ENCODE results near the gene HOXD11. TPM values are rescaled to one million over a fixed set of nuclear protein-coding genes. Genes with fewer than 3 reads are reported as not detected.
A peak's percentile ranks its signal among the peaks of the same experiment; 100 is the strongest.

The HOXD11 gene
- total and polyA plus RNA-seq, 2 experiments from 2014 or later: not detected

DNA sequence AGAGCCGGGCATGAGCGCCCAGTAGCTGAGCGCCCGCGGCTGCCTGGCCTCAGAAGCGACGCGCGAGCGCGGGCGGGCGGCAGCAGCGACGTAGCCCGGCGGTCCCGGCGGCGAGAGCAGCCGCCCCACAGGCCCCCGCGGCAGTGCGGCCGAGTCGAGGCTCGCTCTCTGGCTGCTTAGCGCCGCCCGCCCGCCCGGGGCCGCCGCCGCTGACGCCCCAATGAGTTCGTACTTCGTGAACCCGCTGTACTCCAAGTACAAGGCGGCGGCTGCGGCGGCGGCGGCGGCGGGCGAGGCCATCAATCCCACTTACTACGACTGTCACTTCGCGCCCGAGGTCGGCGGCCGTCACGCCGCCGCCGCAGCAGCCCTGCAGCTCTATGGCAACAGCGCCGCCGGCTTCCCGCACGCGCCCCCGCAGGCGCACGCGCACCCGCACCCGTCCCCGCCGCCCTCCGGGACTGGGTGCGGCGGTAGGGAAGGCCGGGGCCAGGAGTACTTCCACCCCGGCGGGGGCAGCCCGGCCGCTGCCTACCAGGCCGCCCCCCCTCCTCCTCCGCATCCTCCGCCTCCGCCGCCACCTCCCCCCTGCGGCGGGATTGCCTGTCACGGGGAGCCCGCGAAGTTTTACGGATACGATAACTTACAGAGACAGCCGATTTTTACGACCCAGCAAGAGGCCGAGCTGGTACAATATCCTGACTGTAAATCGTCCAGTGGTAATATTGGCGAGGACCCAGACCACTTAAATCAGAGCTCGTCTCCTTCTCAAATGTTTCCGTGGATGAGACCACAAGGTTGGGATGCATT, 23.3 kb downstream of the HOXD11 start (continued):
- peak; percentile 91 for TF ChIP-seq EZH2 (IDR thresholded peaks at IDR 0.05; ENCODE audit: low read depth, unreplicated experiment)

DNA sequence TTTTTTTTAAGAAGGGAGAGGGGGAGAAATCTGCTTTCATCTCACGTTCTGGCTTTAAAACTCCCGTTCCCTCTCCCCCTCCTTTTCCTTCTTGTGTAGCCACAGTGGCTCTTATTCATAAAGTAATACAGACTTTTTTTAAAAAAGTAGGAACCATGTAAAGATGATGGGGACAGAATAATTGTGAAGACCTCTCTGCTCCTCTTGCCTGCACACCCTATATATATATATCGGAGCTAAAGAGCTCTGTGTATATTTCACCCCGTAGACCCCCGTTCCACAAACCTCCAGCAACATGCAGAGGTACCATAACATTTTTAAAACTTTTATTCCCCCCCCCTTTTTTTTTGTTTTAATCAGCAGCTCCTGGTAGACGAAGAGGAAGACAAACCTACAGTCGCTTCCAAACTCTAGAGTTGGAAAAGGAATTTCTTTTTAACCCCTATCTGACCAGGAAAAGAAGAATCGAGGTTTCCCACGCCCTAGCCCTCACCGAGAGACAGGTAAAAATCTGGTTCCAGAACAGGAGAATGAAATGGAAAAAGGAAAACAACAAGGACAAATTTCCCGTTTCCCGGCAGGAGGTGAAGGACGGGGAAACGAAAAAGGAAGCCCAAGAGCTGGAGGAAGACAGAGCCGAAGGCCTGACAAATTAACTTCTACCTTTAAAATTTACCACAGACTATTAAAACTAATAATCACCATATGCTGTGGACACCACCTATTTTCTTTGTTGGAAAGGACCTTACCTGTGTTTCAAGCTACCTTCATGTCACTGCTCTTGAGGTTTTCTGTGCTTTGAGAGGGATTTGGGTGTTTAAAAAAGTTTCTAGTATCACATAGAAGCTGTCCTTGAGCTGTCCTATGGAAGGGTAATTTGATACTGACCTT, 24.1 kb downstream of the HOXD11 start:
- Histone ChIP-seq H3K27ac (ENCODE audit: low read depth) (no peak overlapping the region), H3K4me3 (peak overlapping the region; percentile 47; the same call in 1 of the 2 replicates), H2AFZ (no peak overlapping the region), H3K9me2 (ENCODE audit: insufficient read depth) (no peaks in the 10 kb centered on the region), H3K36me3 (ENCODE audit: insufficient read depth) (no peaks in the 10 kb centered on the region), H3K4me2 (peak overlapping the region; percentile 67; the same call in 1 of the 2 replicates), H4K20me1 (replicated peaks; ENCODE audit: insufficient read depth) (peaks cover 56% of the 10 kb centered on the region), H3F3A (replicated peaks; ENCODE audit: low read depth) (peaks cover 65% of the 10 kb centered on the region), H3K79me2 (replicated peaks; ENCODE audit: insufficient read depth) (no peaks in the 10 kb centered on the region), H3K4me1 (ENCODE audit: insufficient read depth) (peaks cover 36% of the 10 kb centered on the region), H3K27me3 (ENCODE audit: insufficient read depth) (peaks cover 100% of the 10 kb centered on the region)
- peak; percentile 73 for TF ChIP-seq EZH2 (IDR thresholded peaks at IDR 0.05; ENCODE audit: low read depth, unreplicated experiment)
- TF ChIP-seq, protein P1, sequence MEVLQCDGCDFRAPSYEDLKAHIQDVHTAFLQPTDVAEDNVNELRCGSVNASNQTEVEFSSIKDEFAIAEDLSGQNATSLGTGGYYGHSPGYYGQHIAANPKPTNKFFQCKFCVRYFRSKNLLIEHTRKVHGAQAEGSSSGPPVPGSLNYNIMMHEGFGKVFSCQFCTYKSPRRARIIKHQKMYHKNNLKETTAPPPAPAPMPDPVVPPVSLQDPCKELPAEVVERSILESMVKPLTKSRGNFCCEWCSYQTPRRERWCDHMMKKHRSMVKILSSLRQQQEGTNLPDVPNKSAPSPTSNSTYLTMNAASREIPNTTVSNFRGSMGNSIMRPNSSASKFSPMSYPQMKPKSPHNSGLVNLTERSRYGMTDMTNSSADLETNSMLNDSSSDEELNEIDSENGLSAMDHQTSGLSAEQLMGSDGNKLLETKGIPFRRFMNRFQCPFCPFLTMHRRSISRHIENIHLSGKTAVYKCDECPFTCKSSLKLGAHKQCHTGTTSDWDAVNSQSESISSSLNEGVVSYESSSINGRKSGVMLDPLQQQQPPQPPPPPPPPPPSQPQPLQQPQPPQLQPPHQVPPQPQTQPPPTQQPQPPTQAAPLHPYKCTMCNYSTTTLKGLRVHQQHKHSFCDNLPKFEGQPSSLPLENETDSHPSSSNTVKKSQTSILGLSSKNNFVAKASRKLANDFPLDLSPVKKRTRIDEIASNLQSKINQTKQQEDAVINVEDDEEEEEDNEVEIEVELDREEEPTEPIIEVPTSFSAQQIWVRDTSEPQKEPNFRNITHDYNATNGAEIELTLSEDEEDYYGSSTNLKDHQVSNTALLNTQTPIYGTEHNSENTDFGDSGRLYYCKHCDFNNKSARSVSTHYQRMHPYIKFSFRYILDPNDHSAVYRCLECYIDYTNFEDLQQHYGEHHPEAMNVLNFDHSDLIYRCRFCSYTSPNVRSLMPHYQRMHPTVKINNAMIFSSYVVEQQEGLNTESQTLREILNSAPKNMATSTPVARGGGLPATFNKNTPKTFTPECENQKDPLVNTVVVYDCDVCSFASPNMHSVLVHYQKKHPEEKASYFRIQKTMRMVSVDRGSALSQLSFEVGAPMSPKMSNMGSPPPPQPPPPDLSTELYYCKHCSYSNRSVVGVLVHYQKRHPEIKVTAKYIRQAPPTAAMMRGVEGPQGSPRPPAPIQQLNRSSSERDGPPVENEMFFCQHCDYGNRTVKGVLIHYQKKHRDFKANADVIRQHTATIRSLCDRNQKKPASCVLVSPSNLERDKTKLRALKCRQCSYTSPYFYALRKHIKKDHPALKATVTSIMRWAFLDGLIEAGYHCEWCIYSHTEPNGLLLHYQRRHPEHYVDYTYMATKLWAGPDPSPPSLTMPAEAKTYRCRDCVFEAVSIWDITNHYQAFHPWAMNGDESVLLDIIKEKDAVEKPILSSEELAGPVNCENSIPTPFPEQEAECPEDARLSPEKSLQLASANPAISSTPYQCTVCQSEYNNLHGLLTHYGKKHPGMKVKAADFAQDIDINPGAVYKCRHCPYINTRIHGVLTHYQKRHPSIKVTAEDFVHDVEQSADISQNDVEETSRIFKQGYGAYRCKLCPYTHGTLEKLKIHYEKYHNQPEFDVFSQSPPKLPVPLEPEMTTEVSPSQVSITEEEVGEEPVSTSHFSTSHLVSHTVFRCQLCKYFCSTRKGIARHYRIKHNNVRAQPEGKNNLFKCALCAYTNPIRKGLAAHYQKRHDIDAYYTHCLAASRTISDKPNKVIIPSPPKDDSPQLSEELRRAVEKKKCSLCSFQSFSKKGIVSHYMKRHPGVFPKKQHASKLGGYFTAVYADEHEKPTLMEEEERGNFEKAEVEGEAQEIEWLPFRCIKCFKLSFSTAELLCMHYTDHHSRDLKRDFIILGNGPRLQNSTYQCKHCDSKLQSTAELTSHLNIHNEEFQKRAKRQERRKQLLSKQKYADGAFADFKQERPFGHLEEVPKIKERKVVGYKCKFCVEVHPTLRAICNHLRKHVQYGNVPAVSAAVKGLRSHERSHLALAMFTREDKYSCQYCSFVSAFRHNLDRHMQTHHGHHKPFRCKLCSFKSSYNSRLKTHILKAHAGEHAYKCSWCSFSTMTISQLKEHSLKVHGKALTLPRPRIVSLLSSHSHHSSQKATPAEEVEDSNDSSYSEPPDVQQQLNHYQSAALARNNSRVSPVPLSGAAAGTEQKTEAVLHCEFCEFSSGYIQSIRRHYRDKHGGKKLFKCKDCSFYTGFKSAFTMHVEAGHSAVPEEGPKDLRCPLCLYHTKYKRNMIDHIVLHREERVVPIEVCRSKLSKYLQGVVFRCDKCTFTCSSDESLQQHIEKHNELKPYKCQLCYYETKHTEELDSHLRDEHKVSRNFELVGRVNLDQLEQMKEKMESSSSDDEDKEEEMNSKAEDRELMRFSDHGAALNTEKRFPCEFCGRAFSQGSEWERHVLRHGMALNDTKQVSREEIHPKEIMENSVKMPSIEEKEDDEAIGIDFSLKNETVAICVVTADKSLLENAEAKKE (CRISPR knock-in tag; IDR thresholded peaks at IDR 0.05): no peak
- TF ChIP-seq, protein P2, sequence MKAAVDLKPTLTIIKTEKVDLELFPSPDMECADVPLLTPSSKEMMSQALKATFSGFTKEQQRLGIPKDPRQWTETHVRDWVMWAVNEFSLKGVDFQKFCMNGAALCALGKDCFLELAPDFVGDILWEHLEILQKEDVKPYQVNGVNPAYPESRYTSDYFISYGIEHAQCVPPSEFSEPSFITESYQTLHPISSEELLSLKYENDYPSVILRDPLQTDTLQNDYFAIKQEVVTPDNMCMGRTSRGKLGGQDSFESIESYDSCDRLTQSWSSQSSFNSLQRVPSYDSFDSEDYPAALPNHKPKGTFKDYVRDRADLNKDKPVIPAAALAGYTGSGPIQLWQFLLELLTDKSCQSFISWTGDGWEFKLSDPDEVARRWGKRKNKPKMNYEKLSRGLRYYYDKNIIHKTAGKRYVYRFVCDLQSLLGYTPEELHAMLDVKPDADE (IDR thresholded peaks at IDR 0.05): no peak
- no peak for TF ChIP-seq CREB1 (CRISPR knock-in tag; IDR thresholded peaks at IDR 0.05; ENCODE audit: low read depth)
- no peak overlapping the region for H3K27ac Mint-ChIP-seq
- peaks cover 96% of the 10 kb centered on the region for H3K27me3 Mint-ChIP-seq (ENCODE audit: insufficient read depth, low read depth, poor library complexity)
- peak overlapping the region; percentile 59; the same call in 1 of the 3 replicates for H3K4me3 Mint-ChIP-seq
- no peak for ATAC-seq
- no peaks in the 10 kb centered on the region; the same call in 2 of the 3 replicates for H3K36me3 Mint-ChIP-seq (ENCODE audit: low read depth)
- H3K9me3 Mint-ChIP-seq: peaks cover 5% of the 10 kb centered on the region; the same call in 1 of the 3 replicates
- DNase-seq (ENCODE audit: low spot score): no peak
- H3K4me1 Mint-ChIP-seq: peaks cover 33% of the 10 kb centered on the region
